Posterior vena cava (tissue), 2 donors: ENCODE data around the gene UBD. TPM values are rescaled to one million over a fixed set of nuclear protein-coding genes. Genes with fewer than 3 reads are reported as not detected.

Experiments
- total RNA-seq, 2 donors: library from RNA; stranded (reverse); fragmentation: NEBNext Ultra II Directional; extraction: Animal tissue kit (Norgen Biotek cat#: 25700); gene quantifications; one replicate each; pipeline ENCODE4 v1.2.1, GENCODE V29; 2021
- donor health status: DM: yes; HTN: yes; CAD: no.
- donor health status: DM: yes; HTN: yes; CAD: no.

UBD gene
- total RNA-seq, 2 donors from 2014 or later = 0.24 TPM; not detected in 1

Other genes with a start within 250 kb of the UBD start
- gene OR5V1, start 190.9 kb downstream of the UBD start, total RNA-seq = not detected
- not detected for gene OR12D3, start 184.4 kb downstream of the UBD start, total RNA-seq
- gene OR12D2, start 164.1 kb downstream of the UBD start, total RNA-seq = not detected
- gene OR12D1, start 144.8 kb downstream of the UBD start, total RNA-seq = not detected
- gene OR10C1, start 120.4 kb downstream of the UBD start, total RNA-seq = not detected
- gene OR11A1, start 102.7 kb downstream of the UBD start, total RNA-seq = not detected
- not detected for gene OR2H1, start 102.6 kb downstream of the UBD start, total RNA-seq
- gene MAS1L, start 71.8 kb downstream of the UBD start, total RNA-seq = not detected
- gene OR2H2, start 25.4 kb upstream of the UBD start, total RNA-seq = not detected
- 10 to 100 TPM; 48.4 to 53.0 TPM for gene GABBR1, start 73.5 kb upstream of the UBD start, total RNA-seq
- under 1 TPM in 1 of 2 donors, not detected in 1; 0.69 TPM for gene MOG, start 97.4 kb upstream of the UBD start, total RNA-seq
- 1 to 10 TPM in 1 of 2 donors, under 1 TPM in 1; 0.24 to 6.5 TPM for gene ZFP57, start 121.4 kb upstream of the UBD start, total RNA-seq
- gene HLA-F, start 163.7 kb upstream of the UBD start, total RNA-seq = 10 to 100 TPM; 31.5 to 61.8 TPM